HT-29 (cell line): ENCODE data around the gene NUP62. TPM values are rescaled to one million over a fixed set of nuclear protein-coding genes. Genes with fewer than 3 reads are reported as not detected.
"Not testable (repeated sequence)": the region's sequence is repeated elsewhere in the genome, so short reads cannot be mapped to it uniquely, and the experiment has no call there.

Experiments
- DNase-seq: peaks from one replicate; pipeline ENCODE4 v3.0.0-alpha.2; 2015; ENCODE audit warnings: low spot score
- total RNA-seq: library from RNA; depleted of rRNA; stranded (reverse); fragments of >200 nt; shearing (Covaris generic); gene quantifications from 2 replicates; pipeline ENCODE4 v1.2.3, GENCODE V29; 2014

NUP62 gene
- total RNA-seq, 1 experiment from 2014 or later = 133 TPM

DNA sequence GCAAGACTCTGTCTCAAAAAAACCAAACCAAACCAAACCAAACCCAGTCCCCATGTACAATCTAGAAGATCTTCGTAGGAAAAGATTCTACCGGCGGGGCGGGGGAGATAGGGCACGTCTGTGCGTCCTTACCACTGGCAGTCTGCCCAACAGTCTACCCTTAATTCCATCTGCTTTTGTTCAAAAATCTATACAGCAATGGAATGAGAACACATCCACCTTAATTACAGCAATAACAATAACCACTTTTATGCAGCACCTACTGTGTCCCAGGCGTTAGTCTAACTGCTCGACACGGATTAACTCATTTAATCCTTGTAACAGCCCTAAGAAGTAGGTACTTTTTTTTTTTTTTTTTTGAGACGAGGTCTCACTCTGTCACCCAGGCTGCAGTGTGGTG lies 2.8 kb downstream of the NUP62 start:
- no peak for DNase-seq

DNA sequence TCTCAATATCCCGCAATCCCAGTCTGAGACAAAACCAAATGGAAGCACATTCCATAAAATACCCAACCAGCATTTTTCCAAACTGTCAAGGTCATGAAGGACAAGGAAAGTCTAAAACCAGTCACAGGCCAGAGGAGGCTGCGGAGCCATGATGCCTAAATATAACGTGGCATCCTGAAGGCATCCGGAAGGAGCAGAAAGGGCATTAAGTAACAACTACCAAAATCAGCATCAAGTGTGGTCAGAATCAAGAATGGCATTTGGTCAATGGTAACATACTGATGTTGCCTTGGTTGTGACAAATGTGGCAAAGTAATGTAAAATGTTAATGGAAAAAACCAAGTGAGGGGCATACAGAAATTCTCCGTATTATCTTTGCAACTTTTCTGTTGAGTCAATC lies 3.8 kb downstream of the NUP62 start:
- no peak for DNase-seq

DNA sequence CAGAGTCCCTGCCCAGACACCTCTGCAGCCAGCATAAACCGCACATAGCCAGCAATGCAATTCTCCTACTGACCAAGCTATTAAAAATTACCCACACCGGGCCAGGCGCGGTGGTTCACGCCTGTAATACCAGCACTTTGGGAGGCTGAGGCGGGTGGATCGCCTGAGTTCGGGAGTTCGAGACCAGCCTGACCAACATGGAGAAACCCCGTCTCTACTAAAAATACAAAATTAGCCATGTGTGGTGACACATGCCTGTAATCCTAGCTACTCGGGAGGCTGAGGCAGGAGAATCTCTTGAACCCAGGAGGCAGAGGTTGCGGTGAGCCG lies 4.5 kb downstream of the NUP62 start:
- not testable (repeated sequence) for DNase-seq

DNA sequence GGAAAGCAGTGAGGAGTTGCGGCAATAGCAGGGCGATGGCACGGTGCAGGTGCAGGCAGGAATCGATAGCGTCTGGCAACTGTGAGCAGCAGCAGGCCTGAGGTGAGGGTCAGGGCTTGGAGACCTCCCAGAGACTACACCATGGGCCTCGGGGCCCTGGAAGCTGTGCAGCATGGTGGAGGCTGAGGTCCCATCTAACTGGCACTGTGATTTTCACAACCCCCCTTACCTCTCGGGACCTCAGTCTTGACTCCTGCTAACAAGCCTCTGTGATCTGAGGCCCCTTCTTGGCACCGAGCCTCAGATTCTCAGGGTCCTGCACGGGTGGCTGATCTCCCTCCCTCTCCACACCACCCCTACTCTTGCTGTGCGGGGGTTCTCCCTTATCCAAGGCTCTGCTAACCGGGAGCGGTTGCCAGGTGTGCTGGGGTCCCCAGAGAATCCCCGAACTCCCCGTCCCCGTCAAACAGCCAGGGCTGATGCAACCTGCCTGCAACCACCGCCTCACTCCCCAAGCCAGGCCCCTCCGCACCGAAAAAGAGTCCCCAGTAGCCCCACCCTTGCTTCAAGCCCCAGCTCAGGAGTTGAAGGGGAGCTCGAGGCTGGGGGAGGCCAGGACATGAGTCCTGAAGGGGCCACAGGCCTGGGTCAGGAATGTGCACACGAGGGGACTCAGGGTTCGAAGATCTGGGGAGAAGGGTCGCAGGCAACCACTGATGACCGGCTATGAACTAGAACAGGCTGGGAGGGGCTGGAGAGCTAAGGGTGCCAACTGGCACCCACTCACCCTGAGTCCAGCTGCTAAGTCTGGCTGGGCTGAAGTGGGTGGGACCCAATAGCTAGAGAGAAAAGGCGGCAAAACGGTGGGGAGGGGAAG lies 5.1 kb downstream of the NUP62 start:
- DNase-seq = no peak

GRCh38 chr19:49923055-49924003 lies 6.0 kb downstream of the NUP62 start:
- DNase-seq = no peak

- no peak for DNase-seq
Observed at GRCh38 chr19:49921871-49922795, 7.2 kb downstream of the NUP62 start.

- no peak for DNase-seq
Observed at GRCh38 chr19:49920624-49921363, 8.5 kb downstream of the NUP62 start.

DNA sequence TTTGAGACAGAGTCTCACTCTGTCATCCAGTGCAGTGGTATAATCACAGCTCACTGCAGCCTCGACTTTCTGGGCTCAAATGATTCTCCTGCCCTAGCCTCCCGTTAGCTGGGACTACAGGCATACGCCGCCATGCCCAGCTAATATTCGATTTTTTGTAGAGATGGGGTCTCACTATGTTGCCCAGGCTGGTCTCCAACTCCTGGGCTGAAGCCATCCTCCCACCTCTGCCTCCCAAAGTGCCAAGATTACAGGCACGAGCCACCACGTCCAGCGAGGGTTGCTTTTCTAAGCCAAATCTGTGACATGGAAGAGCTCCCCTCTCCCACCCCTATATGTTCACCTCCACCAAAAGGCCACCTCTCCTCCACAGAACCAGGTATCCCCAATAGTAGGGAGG lies 11.2 kb downstream of the NUP62 start:
- DNase-seq = no peak

GRCh38 chr19:49916839-49917733 lies 12.2 kb downstream of the NUP62 start:
- DNase-seq = no peak

DNA sequence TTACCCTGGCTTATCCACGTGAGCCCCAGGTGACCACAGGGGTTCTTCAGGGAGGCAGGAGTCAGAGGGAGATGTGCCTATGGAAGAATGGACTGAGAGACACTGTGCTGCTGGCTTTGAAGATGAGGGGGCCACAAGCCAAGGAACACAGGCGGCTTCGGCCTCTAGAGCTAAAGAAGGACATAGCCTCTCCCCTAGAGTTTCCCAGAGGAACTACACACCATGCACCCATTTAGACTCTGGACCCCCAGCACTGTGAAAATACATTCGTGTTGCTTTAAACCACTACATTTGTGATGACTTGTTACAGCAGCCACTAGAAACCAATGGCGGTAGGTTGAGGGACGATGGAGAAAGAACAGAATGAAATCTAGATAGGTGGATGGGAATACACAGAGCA lies 14.0 kb downstream of the NUP62 start:
- DNase-seq = no peak

- no peak for DNase-seq
Observed at GRCh38 chr19:49913720-49914119, 15.6 kb downstream of the NUP62 start.

GRCh38 chr19:49912965-49913685 lies 16.2 kb downstream of the NUP62 start:
- DNase-seq = no peak

DNA sequence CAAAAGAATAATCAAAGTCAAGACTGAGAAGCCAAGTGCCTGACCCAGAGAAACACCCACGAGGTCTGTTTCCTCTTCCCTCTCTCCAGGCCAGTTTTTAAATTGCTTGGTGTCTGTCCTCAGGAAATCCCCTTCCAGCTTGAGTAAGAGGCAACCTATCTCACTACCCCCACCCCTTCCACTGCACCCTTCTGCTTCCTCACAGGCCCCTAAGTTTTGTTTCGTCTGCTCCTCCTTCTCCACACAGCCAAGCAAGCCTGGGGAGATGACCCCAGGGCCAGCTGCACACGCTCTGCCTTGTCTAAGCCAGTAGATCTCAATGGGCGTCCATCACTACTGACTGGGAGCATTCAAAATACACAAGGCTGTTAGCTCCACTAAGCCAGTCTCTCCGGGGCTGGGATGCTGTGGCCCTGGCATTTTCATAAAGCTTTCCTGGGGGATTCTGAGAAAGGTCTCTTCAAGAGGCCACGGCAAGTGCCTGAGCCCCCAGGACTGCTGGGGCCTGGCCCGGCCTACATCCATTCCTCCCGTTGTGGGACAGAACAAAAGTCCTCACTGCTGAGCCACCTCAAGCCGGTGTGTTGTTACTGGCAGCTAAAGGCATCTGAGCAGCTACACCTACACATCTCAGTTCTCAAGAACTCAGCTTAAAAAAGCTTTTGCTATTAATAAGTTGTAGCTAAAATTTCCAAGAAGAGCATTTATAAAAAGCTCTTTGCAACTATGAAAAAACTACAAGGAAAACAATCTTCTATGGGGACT lies 17.7 kb downstream of the NUP62 start:
- DNase-seq = no peak

DNA sequence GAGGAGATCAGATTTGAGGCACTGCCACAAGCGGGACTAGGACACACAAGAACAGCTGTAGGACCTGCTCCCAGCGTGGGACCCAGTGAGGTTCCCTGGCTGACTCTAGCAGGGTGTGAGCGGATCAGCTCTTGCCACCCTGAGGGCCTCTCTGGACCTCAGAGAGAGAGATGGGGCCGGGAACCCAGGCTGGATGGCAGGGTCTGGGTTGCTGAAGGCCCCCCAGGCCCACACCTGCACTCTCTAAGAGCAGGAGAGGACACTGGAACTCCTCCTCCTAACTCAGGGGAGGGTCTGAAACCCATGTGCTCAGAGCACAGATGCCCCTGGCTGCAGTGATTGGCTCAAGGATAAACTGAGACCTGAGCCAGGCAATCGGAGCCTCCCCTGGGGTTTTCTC lies 19.1 kb downstream of the NUP62 start:
- no peak for DNase-seq

DNA sequence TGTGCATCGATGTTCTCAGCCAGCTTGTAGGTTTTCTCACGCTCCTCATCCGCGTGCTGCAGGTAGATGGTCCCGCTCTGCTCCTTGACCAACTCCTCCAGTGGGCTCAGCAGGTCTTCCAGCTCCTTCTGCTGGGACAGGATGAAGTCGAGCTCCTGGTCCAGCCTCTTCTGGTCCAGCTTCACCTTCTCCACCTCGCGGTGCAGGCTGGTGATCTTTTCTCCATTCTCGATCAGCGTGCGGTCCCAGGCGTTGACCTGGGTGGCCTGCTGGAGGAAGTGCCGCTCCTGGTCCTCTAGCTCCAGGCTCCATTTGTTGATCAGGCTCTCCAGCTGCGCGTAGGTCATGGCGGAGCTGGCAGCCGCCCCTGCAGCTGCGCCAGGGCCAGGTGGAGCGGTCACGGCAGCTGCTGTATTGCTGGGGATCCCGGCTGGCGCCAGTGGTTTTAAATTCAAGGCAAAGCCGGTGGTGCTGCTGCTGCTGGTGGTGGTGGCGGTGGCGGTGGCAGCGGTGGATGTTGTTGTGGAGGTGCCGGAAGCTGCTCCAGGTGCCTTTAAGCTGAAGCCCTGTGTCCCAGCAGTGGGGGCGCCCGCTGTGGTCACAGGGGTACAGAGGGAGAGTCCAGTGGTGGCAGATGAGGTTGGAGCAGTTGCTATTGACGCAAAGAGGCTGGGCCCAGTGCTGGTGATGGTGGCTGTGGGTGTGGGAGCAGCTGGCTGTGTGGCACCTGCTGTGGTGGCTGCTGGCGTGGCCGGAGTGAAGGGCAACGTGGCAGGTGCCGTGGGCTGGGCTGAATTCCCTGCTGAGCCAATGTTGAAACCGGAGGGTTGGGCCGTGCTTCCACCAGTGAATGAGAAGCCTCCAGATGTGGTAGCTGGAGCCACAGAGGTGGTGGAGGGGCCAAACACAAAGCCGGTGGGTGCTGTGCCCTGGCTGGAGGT lies 20.6 kb downstream of the NUP62 start:
- DNase-seq = no peak

- DNase-seq = no peak
Observed at GRCh38 chr19:49907745-49908446, 21.4 kb downstream of the NUP62 start.
